ENCODE data around the gene DDX10. TPM values are rescaled to one million over a fixed set of nuclear protein-coding genes. Genes with fewer than 3 reads are reported as not detected.

Gene DDX10
- total RNA-seq, 4 donors from 2014 or later = 8.8 to 27.7 (median 14.6) TPM

DNA sequence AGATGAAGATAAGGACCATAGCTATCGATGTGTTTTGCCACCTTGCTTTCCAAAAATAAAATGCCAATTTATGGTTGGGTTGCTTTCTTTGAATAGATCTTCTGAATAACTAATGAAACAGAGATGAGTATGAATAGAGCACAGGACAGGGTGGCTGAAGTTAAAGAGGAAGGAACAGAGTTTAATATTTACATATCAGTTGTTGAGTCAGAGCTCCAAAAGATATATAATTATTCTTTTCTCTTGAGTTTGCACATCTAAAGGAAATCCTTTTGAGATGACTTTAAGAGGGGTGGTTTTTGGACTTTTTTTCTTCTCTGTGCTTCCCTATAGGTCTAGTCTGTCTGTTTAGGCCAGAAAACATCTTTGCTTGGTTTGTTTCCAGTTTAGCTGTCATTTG is 115.2 kb downstream of the DDX10 start:
- TF ChIP-seq, protein P1, sequence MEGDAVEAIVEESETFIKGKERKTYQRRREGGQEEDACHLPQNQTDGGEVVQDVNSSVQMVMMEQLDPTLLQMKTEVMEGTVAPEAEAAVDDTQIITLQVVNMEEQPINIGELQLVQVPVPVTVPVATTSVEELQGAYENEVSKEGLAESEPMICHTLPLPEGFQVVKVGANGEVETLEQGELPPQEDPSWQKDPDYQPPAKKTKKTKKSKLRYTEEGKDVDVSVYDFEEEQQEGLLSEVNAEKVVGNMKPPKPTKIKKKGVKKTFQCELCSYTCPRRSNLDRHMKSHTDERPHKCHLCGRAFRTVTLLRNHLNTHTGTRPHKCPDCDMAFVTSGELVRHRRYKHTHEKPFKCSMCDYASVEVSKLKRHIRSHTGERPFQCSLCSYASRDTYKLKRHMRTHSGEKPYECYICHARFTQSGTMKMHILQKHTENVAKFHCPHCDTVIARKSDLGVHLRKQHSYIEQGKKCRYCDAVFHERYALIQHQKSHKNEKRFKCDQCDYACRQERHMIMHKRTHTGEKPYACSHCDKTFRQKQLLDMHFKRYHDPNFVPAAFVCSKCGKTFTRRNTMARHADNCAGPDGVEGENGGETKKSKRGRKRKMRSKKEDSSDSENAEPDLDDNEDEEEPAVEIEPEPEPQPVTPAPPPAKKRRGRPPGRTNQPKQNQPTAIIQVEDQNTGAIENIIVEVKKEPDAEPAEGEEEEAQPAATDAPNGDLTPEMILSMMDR (IDR thresholded peaks at IDR 0.05; ENCODE audit: low read depth) = no peak

DNA sequence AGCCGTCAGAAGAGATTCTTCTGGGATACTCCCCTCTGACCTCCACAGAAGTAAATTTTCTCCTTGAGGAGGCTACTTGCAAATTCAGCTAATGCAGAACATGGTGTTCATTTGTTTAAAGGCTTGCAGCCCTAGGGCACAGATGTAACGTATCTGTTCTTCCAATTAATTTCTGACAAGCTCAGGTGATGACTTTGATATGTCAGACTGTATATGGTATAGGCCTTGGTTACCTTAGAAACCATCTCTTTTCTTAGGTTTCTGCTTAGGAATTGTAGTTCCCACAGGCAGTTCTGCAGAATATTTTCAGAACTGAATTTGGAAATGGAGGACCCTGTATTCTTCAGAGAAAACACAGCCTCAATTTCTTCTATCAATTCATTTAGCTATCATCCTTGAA is 117.1 kb downstream of the DDX10 start:
- TF ChIP-seq, protein P1 (IDR thresholded peaks at IDR 0.05; ENCODE audit: low read depth) = no peak

- TF ChIP-seq, protein P1 (IDR thresholded peaks at IDR 0.05; ENCODE audit: low read depth) = no peak
Measured at GRCh38 chr11:108786281-108786990, 121.6 kb downstream of the DDX10 start.

DNA sequence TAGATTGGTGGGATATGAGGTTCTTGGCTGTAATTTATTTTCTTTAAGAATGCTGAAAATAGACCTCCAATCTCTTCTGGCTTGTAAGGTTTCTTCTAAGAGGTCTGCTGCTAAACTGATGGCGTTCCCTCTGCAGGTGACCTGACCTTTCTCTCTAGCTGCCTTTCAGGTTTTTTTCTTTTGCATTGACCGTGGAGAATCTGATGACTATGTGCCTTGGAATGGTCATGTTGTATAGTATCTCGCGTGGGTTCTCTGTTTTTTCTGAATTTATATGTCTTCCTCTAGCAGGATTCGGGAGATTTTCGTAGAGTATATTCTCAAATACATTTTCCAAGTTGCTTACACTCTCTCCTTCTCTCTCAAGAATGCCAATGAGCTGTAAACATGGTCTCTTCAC is 122.2 kb downstream of the DDX10 start:
- TF ChIP-seq, protein P1 (IDR thresholded peaks at IDR 0.05; ENCODE audit: low read depth) = no peak

- TF ChIP-seq, protein P1 (IDR thresholded peaks at IDR 0.05; ENCODE audit: low read depth) = no peak
Measured at GRCh38 chr11:108788565-108789199, 123.8 kb downstream of the DDX10 start.

DNA sequence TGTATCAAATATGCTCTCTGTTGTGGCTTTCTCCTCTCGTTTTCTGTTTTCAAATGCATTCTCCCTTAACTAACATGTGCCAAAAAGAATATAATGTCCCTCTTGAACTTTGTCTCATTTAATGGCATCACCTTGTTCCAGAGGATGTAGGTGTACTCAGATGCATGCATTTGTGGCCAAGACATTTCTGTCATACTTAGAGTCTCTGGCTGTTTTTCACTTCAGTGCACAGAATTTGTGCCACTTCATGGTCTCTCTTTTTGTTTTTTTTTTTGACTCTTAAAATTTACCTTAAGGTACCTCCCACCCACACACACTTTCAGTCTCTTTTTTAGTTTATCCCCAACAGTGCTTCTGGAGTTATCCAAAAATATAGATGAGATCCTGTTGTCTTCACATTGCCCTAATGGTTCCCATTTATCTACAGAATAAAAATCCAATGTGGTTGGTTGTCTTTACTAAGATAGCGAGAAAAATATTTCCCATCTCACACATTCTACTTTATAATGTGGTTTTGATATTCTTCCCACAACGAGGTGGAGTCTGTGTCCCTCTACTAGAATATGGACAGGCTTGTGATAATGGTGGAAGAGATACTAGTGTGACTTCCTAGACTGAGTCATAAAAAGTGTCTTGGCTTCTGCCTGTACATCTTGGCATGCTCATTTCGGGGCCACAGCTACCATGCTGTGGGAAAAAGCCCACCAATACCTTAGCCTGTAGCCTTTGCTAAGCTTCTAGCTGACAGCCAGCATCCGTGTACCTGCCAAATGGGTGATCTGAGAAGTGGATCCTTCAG is 125.8 kb downstream of the DDX10 start:
- TF ChIP-seq, protein P1 (IDR thresholded peaks at IDR 0.05; ENCODE audit: low read depth) = no peak

DNA sequence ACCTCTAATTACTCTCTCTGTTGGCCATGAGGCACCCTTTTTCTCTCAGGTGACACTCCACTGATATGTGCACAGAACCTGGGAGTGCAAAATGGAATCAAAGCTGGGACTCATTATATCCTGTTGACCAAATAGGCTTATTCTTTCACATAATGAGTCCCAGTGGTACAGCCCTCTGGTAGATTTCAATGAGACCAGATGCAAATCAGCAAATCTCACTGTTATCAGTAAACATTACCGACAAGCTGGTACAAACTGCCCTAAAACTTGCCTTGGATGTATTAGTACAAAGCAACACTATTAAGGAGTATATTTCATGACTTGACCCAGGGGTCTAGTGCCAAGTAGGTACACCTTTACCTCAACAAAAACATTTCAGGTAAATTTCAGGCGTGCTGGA is 128.3 kb downstream of the DDX10 start:
- TF ChIP-seq, protein P1 (IDR thresholded peaks at IDR 0.05; ENCODE audit: low read depth) = no peak
